Neural cell (in vitro differentiated cells): ENCODE results near the gene CHURC1. TPM values are rescaled to one million over a fixed set of nuclear protein-coding genes. Genes with fewer than 3 reads are reported as not detected.

Source experiments
- H2AFZ ChIP-seq: fragments of 200-600, 300-800 bp; sonication (generic), shearing (Covaris generic); 2 replicates; pipeline ENCODE4 v1.6.0; 2014; ENCODE audit warnings: low read depth, mild to moderate bottlenecking, antibody characterized with exemption, low read length, moderate library complexity
- H3F3A ChIP-seq: fragments of 200-600 bp; shearing (Covaris generic); 2 replicates; pipeline ENCODE4 v1.6.1; 2016; ENCODE audit warnings: mild to moderate bottlenecking, moderate library complexity, mixed read lengths, antibody characterized with exemption, low read length; ENCODE audit not compliant: insufficient read depth, poor library complexity, severe bottlenecking
- H3K27ac ChIP-seq: fragments of 200-600, 300-800 bp; sonication (generic), shearing (Covaris generic); 2 replicates; pipeline ENCODE4 v1.5.1; 2014; ENCODE audit warnings: mild to moderate bottlenecking, low read length, moderate library complexity
- H3K27me3 ChIP-seq: fragments of 300-800, 200-600 bp; sonication (generic), shearing (Covaris generic); 2 replicates; pipeline ENCODE4 v1.6.0; 2014; ENCODE audit warnings: mild to moderate bottlenecking, low read depth, low read length, moderate library complexity; ENCODE audit not compliant: insufficient read depth
- H3K36me3 ChIP-seq: fragments of 300-800, 200-600 bp; sonication (generic), shearing (Covaris generic); 2 replicates; pipeline ENCODE4 v1.5.1; 2014; ENCODE audit warnings: mild to moderate bottlenecking, antibody characterized with exemption, low read length, moderate library complexity; ENCODE audit not compliant: insufficient read depth
- H3K4me2 ChIP-seq: fragments of 300-800, 200-600 bp; sonication (generic), shearing (Covaris generic); 2 replicates; pipeline ENCODE4 v1.6.0; 2014; ENCODE audit warnings: mild to moderate bottlenecking, low read length
- H3K4me3 ChIP-seq: fragments of 300-800, 200-600 bp; sonication (generic), shearing (Covaris generic); 2 replicates; pipeline ENCODE4 v1.5.1; 2014; ENCODE audit warnings: mild to moderate bottlenecking, low read length, moderate library complexity
- H3K79me2 ChIP-seq: fragments of 200-600 bp; shearing (Covaris generic); replicated peaks from 2 replicates; pipeline ENCODE4 v1.6.0; 2014; ENCODE audit warnings: mild to moderate bottlenecking, low read length, moderate library complexity; ENCODE audit not compliant: insufficient read depth
- H3K9ac ChIP-seq: fragments of 300-800, 200-600 bp; sonication (generic), shearing (Covaris generic); 2 replicates; pipeline ENCODE4 v1.6.1; 2016; ENCODE audit warnings: mild to moderate bottlenecking, low read length, mixed read lengths
- H3K9me2 ChIP-seq: fragments of 200-600 bp; shearing (Covaris generic); 2 replicates; pipeline ENCODE4 v1.6.1; 2016; ENCODE audit warnings: mild to moderate bottlenecking, low read length, mixed read lengths; ENCODE audit not compliant: insufficient read depth
- H3K9me3 ChIP-seq: fragments of 200-600, 300-800 bp; sonication (generic), shearing (Covaris generic); 2 replicates; pipeline ENCODE4 v1.6.1; 2016; ENCODE audit warnings: mild to moderate bottlenecking, mixed run types, low read length, moderate library complexity, mixed read lengths
- H4K20me1 ChIP-seq: fragments of 200-600 bp; shearing (Covaris generic); 2 replicates; pipeline ENCODE4 v1.6.1; 2016; ENCODE audit warnings: mild to moderate bottlenecking, mixed run types; ENCODE audit not compliant: insufficient read depth
- CTCF ChIP-seq: fragments of 450-650 bp; IDR thresholded peaks from 2 replicates; pipeline ENCODE4 v1.5.1; 2014; ENCODE audit warnings: antibody characterized with exemption, mild to moderate bottlenecking, moderate library complexity; ENCODE audit not compliant: poor library complexity, severe bottlenecking
- EP300 ChIP-seq: fragments of 450-650 bp; conservative IDR thresholded peaks from 2 replicates; pipeline ENCODE4 v1.6.1; 2014; ENCODE audit warnings: antibody characterized with exemption, mild to moderate bottlenecking, moderate library complexity; ENCODE audit not compliant: poor library complexity, severe bottlenecking
- EZH2 ChIP-seq: fragments of 200-600, 300-800 bp; shearing (Covaris generic), sonication (generic); IDR thresholded peaks from 2 replicates; pipeline ENCODE4 v1.6.1; 2014; ENCODE audit warnings: antibody characterized with exemption, low read length, borderline replicate concordance, mild to moderate bottlenecking; ENCODE audit not compliant: insufficient read depth, poor library complexity, severe bottlenecking
- POLR2AphosphoS5 ChIP-seq: IDR thresholded peaks from 2 replicates; pipeline ENCODE4 v1.6.1; 2012
- RAD21 ChIP-seq: fragments of 450-650 bp; conservative IDR thresholded peaks from 2 replicates; pipeline ENCODE4 v1.6.1; 2014; ENCODE audit warnings: antibody characterized with exemption, mild to moderate bottlenecking, moderate library complexity
- REST ChIP-seq: IDR thresholded peaks from 2 replicates; pipeline ENCODE4 v1.6.1; 2012; ENCODE audit warnings: borderline replicate concordance
- SMC3 ChIP-seq: fragments of 450-650 bp; conservative IDR thresholded peaks from 2 replicates; pipeline ENCODE4 v1.6.1; 2014; ENCODE audit warnings: antibody characterized with exemption, mild to moderate bottlenecking, moderate library complexity; ENCODE audit not compliant: poor library complexity
- TAF1 ChIP-seq: IDR thresholded peaks from 2 replicates; pipeline ENCODE4 v1.6.1; 2012; ENCODE audit warnings: low read depth
- polyA plus RNA-seq: library from polyadenylated mRNA; depleted of rRNA; stranded (reverse); fragments of >200 nt; gene quantifications from 2 replicates; pipeline ENCODE4 v1.2.3, GENCODE V29; 2014

The CHURC1 gene
- polyA plus RNA-seq, 1 donor from 2014 or later, result 69.5 TPM

GRCh38 chr14:64931123-64931522 is 16.9 kb downstream of the CHURC1 start:
- no peaks in the 10 kb centered on the region for H3K9me3 ChIP-seq
- no peaks in the 10 kb centered on the region for H4K20me1 ChIP-seq
- no peaks in the 10 kb centered on the region for H3K9me2 ChIP-seq
- TF ChIP-seq TAF1 (no peak), EP300 (no peak), SMC3 (no peak), EZH2 (no peak), POLR2AphosphoS5 (no peak), CTCF (no peak), RAD21 (no peak)
- H3K27me3 ChIP-seq, result no peaks in the 10 kb centered on the region
- H3K4me3 ChIP-seq, result no peak overlapping the region
- H3K9ac ChIP-seq, result no peak overlapping the region
- no peak overlapping the region for H3K4me2 ChIP-seq
- no peaks in the 10 kb centered on the region for H3K79me2 ChIP-seq
- H2AFZ ChIP-seq, result no peak overlapping the region
- no peak overlapping the region for H3K27ac ChIP-seq
- no peaks in the 10 kb centered on the region for H3K36me3 ChIP-seq
- no peaks in the 10 kb centered on the region for H3F3A ChIP-seq

- H3K36me3 ChIP-seq, result no peaks in the 10 kb centered on the region
- no peak overlapping the region for H3K9ac ChIP-seq
- no peaks in the 10 kb centered on the region for H3F3A ChIP-seq
- H3K27me3 ChIP-seq, result no peaks in the 10 kb centered on the region
- no peaks in the 10 kb centered on the region for H4K20me1 ChIP-seq
- no peak overlapping the region for H2AFZ ChIP-seq
- H3K27ac ChIP-seq, result no peak overlapping the region
- no peak for TF ChIP-seq EZH2
- no peak for TF ChIP-seq REST
- no peak for TF ChIP-seq CTCF
- no peak for TF ChIP-seq TAF1
- no peak for TF ChIP-seq SMC3
- TF ChIP-seq POLR2AphosphoS5, result no peak
- TF ChIP-seq RAD21, result no peak
- no peaks in the 10 kb centered on the region for H3K9me2 ChIP-seq
- no peaks in the 10 kb centered on the region for H3K79me2 ChIP-seq
- no peak overlapping the region for H3K4me3 ChIP-seq
- H3K9me3 ChIP-seq, result no peaks in the 10 kb centered on the region
- H3K4me2 ChIP-seq, result no peak overlapping the region
Observed at GRCh38 chr14:64932231-64932630, 18.0 kb downstream of the CHURC1 start.
